Mesodermal cell (in vitro differentiated cells): ENCODE results near the gene ACADL.

Experiments
- H3K27ac ChIP-seq: 2 replicates; pipeline ENCODE4 v1.7.0; 2013; ENCODE audit warnings: mild to moderate bottlenecking, low read depth, low read length, moderate library complexity; ENCODE audit not compliant: severe bottlenecking
- H3K36me3 ChIP-seq: 2 replicates; pipeline ENCODE4 v1.7.1; 2013; ENCODE audit warnings: mild to moderate bottlenecking, low read length, moderate library complexity; ENCODE audit not compliant: control insufficient read depth, insufficient read depth
- H3K4me1 ChIP-seq: one replicate; pipeline ENCODE4 v1.7.1; 2013; ENCODE audit warnings: mild to moderate bottlenecking, low read length; ENCODE audit not compliant: insufficient read depth, control insufficient read depth, poor library complexity, severe bottlenecking
- H3K4me3 ChIP-seq: 2 replicates; pipeline ENCODE4 v1.7.0; 2013; ENCODE audit warnings: low read length, control low read depth, mild to moderate bottlenecking; ENCODE audit not compliant: insufficient read depth, poor library complexity, severe bottlenecking; ENCODE audit errors: extremely low read depth
- H3K9me3 ChIP-seq: 2 replicates; pipeline ENCODE4 v1.7.1; 2013; ENCODE audit warnings: mild to moderate bottlenecking, low read length, moderate library complexity; ENCODE audit not compliant: control insufficient read depth
- WGBS, 2 experiments: methylation state at CpG; one replicate each; pipeline ENCODE4 v1.1.5; 2013; ENCODE audit warnings: missing lambda C conversion rate in 2 of 2; ENCODE audit not compliant: insufficient coverage in 2 of 2; 5-methylcytosine and 5-hydroxymethylcytosine counted together

The ACADL gene

DNA sequence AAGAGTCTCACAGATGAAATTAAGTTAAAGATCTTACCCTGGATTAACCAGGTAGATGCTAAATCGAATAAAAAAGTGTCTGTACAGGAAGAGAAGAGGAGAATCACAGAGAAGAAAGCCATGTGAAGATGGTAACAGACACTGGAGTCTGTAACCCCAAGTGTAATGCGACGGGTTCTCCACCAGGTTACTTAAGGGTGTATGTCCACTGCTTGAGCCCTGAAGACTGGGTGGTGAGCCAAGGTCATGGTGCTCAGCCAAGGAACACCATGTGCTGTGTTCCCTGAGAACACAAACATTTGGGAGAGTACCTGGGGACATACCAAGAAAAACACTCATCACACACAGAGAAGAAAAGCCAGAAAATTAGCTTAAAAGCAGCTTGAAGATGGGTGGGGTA lies 8.2 kb upstream of the ACADL start:
- Histone ChIP-seq H3K4me1 (no peaks in the 10 kb centered on the region), H3K9me3 (no peaks in the 10 kb centered on the region), H3K27ac (no peak overlapping the region), H3K36me3 (no peaks in the 10 kb centered on the region), H3K4me3 (no peak overlapping the region)
- 76 to 90% methylated on average over 3 of the region's 3 CpGs for WGBS, 2 experiments

GRCh38 chr2:210230984-210231383 lies 5.7 kb upstream of the ACADL start:
- Histone ChIP-seq H3K4me1 (peaks cover 3% of the 10 kb centered on the region), H3K4me3 (no peak overlapping the region), H3K27ac (no peak overlapping the region), H3K9me3 (no peaks in the 10 kb centered on the region), H3K36me3 (no peaks in the 10 kb centered on the region)

DNA sequence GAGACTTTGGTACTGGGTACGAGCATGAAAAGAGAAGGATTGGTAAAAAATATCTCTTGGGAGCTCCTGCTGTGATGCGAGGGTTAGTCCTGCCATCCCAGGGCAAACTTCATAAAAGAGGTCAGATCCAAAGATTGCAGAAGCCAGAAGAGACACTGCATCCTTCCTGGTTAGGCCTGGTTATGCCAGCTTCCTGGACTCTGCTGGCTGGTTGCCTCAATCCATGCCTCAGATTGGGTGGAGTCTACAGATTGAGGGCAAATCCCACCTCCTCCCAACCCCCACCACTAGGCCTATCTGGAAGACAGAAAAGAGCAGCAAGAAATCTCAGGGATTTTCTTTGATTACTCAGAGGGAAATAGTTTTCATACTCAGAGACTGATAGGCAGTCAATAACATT lies 5.3 kb upstream of the ACADL start:
- 89 to 95% methylated on average over 2 of the region's 2 CpGs for WGBS, 2 experiments

DNA sequence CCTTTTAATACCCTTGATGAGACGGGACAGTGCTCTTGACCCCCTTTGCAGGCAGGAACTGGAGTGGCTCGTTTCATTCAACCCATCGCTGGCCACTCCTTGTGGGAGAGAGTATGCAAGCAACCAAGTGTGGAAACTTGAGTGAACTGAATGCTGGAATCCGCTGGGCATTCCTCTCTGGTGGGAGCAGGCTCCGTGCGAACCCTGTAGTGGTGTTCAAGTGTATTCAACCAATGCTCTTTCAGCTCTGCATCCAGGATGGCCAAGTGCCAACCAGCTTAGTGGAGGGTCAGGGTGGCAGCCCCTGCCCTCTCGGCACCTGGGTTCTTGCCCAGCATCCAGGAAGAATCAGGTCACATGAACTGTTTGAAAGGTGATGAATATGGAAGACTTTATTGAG lies 3.3 kb upstream of the ACADL start:
- 83 to 95% methylated on average over 7 of the region's 7 CpGs for WGBS, 2 experiments
- no peaks in the 10 kb centered on the region for H3K36me3 ChIP-seq
- H3K4me3 ChIP-seq: no peak overlapping the region
- no peak overlapping the region for H3K27ac ChIP-seq
- no peaks in the 10 kb centered on the region for H3K9me3 ChIP-seq
- peaks cover 6% of the 10 kb centered on the region for H3K4me1 ChIP-seq

More for the DNA sequence above, 5.3 kb upstream of the ACADL start:
- Histone ChIP-seq H3K4me1 (peaks cover 6% of the 10 kb centered on the region), H3K27ac (no peak overlapping the region), H3K9me3 (no peaks in the 10 kb centered on the region), H3K36me3 (no peaks in the 10 kb centered on the region), H3K4me3 (no peak overlapping the region)

DNA sequence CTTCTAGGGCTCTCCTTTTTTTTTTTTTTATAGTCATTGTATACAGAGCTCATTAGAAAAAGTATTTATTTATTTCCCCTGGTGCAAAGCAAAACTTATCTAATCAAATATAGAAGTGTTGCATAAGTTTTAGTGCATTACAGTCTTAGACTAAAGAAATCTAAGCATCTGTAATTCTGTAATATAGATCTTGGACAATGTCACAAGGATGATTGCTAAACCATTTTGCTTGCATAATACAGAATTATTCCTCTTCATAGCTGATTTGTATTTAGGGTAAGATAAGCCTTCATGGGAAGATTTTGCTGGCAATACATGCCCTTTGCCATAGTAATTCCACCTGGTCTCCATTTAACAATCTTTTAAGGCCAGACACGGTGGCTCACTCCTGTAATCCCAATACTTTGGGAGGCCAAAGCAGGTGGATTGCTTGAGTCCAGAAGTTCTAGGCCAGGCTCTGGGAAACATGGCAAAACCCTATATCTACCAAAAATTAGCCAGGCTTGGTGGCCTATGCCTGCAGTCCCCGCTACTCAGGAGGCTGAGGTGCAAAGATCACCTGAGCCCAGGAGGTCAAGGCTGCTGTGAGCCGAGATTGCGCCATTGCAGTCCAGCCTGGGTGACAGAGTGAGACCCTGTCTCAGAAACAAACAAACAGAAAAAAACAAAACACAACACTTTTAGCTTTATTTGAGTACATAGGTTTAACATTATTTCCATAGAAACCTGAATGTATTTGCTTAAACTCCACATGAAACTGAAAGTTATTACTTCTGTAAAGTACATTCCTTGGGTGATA lies 2.2 kb upstream of the ACADL start:
- Histone ChIP-seq H3K4me1 (peaks cover 6% of the 10 kb centered on the region), H3K36me3 (no peaks in the 10 kb centered on the region), H3K9me3 (no peaks in the 10 kb centered on the region), H3K27ac (no peak overlapping the region), H3K4me3 (no peak overlapping the region)
- WGBS, 2 experiments: 80 to 94% methylated on average over 1 to 2 of the region's 4 CpGs

GRCh38 chr2:210226223-210226622 lies 976 bp upstream of the ACADL start:
- H3K36me3 ChIP-seq: no peaks in the 10 kb centered on the region
- no peaks in the 10 kb centered on the region for H3K9me3 ChIP-seq
- no CpG with 5 or more reads among the region's 2 CpGs for WGBS, 2 experiments
- H3K4me3 ChIP-seq: no peak overlapping the region
- H3K27ac ChIP-seq: no peak overlapping the region
- H3K4me1 ChIP-seq: peaks cover 6% of the 10 kb centered on the region

GRCh38 chr2:210224591-210224940 lies 681 bp downstream of the ACADL start:
- Histone ChIP-seq H3K4me3 (peak overlapping the region; percentile 49), H3K9me3 (no peaks in the 10 kb centered on the region), H3K27ac (no peak overlapping the region), H3K4me1 (peaks cover 6% of the 10 kb centered on the region), H3K36me3 (no peaks in the 10 kb centered on the region)
- WGBS, 2 experiments: 17 to 18% methylated on average over 13 to 24 of the region's 24 CpGs

DNA sequence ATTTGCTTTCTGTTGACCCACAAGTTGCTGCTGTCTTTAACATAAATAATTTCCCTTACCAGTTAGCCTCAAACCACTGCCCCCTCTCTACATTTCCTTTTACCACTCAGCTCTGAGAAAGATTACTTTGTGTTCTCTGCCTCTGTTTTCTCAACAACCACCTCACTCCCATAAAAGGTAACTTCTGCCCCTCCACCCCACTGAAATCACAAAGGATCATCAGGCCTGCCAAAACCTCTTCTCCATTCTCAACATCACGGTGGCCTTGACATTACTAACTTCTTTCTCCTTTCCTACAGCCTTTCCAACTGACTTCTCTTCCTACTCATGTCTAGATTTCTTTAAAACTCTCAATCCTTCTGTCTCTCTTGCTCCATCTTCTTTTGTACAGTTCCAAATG lies 10.1 kb downstream of the ACADL start:
- Histone ChIP-seq H3K9me3 (no peaks in the 10 kb centered on the region), H3K27ac (no peak overlapping the region), H3K4me1 (no peaks in the 10 kb centered on the region), H3K4me3 (no peak overlapping the region), H3K36me3 (no peaks in the 10 kb centered on the region)
- 50 to 65% methylated on average over 1 of the region's 1 CpG for WGBS, 2 experiments

- H3K9me3 ChIP-seq: no peaks in the 10 kb centered on the region
- no peaks in the 10 kb centered on the region for H3K36me3 ChIP-seq
- H3K4me1 ChIP-seq: no peaks in the 10 kb centered on the region
- no peak overlapping the region for H3K4me3 ChIP-seq
- WGBS, 2 experiments: no CpG with 5 or more reads among the region's 1 CpG
- H3K27ac ChIP-seq: no peak overlapping the region
These were observed 15.1 kb downstream of the ACADL start for GRCh38 chr2:210210185-210210584.

- H3K4me3 ChIP-seq: no peak overlapping the region
- H3K27ac ChIP-seq: no peak overlapping the region
- WGBS, 2 experiments: 50% methylated on average over 1 of the region's 1 CpG; no CpG with 5 or more reads in 1 of the 2 experiments
- H3K4me1 ChIP-seq: no peaks in the 10 kb centered on the region
- no peaks in the 10 kb centered on the region for H3K36me3 ChIP-seq
- H3K9me3 ChIP-seq: no peaks in the 10 kb centered on the region
These were observed 17.3 kb downstream of the ACADL start for GRCh38 chr2:210207929-210208328.

DNA sequence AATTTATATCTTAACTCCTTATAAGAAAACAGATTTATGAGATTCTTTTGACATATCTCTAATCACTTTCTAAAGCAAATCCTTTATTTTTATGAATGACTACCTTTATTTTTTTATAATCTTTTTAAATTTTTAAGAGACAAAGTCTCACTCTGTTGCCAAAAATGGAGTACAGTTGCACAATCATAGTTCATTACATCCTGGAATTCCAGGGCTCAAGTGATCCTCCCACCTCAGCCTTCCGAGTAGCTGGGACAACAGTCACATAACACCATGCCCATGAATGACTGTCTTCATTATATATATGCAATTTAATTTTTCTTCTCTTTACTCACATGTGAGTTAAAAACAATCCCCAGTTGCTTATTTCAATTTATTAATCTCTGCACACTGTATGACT lies 21.7 kb downstream of the ACADL start:
- H3K4me1 ChIP-seq: no peaks in the 10 kb centered on the region
- 71 to 100% methylated on average over 1 of the region's 1 CpG for WGBS, 2 experiments
- H3K27ac ChIP-seq: no peak overlapping the region
- H3K9me3 ChIP-seq: no peaks in the 10 kb centered on the region
- no peaks in the 10 kb centered on the region for H3K36me3 ChIP-seq
- H3K4me3 ChIP-seq: no peak overlapping the region
